Trophoblast cell (in vitro differentiated cells and primary cell): Measurements from ENCODE around the gene XPR1.
A peak's percentile ranks its signal among the peaks of the same experiment; 100 is the strongest.
"Not testable (repeated sequence)": the region's sequence is repeated elsewhere in the genome, so short reads cannot be mapped to it uniquely, and the experiment has no call there.

Source experiments
- DNase-seq, 2 donors: peaks; one replicate each; pipeline ENCODE4 v3.0.0-alpha.2; 2016
- H2AFZ ChIP-seq: 2 replicates; pipeline ENCODE4 v1.6.1; 2013; ENCODE audit warnings: low read length, moderate library complexity, mild to moderate bottlenecking; ENCODE audit not compliant: insufficient read depth, poor library complexity
- H2AK5ac ChIP-seq: 2 replicates; pipeline ENCODE4 v1.6.1; 2013; ENCODE audit warnings: mild to moderate bottlenecking, low read length
- H2BK120ac ChIP-seq: 2 replicates; pipeline ENCODE4 v1.6.1; 2013; ENCODE audit warnings: low read length, mild to moderate bottlenecking, moderate library complexity; ENCODE audit not compliant: insufficient read depth, poor library complexity
- H2BK12ac ChIP-seq: 2 replicates; pipeline ENCODE4 v1.6.1; 2013; ENCODE audit warnings: mild to moderate bottlenecking, low read length, moderate library complexity
- H2BK5ac ChIP-seq: 2 replicates; pipeline ENCODE4 v1.6.1; 2013; ENCODE audit warnings: low read length, low read depth, moderate library complexity, mild to moderate bottlenecking; ENCODE audit not compliant: poor library complexity
- H3K14ac ChIP-seq: 2 replicates; pipeline ENCODE4 v1.6.1; 2013; ENCODE audit warnings: mild to moderate bottlenecking, low read length
- H3K18ac ChIP-seq: 2 replicates; pipeline ENCODE4 v1.6.1; 2013; ENCODE audit warnings: mild to moderate bottlenecking, low read length
- H3K23ac ChIP-seq: 2 replicates; pipeline ENCODE4 v1.6.1; 2013; ENCODE audit warnings: low read length
- H3K27ac ChIP-seq: 2 replicates; pipeline ENCODE4 v1.5.1; 2013; ENCODE audit warnings: low read depth, mild to moderate bottlenecking, inconsistent platforms, low read length, moderate library complexity
- H3K27me3 ChIP-seq: 2 replicates; pipeline ENCODE4 v1.6.1; 2013; ENCODE audit warnings: inconsistent platforms, mild to moderate bottlenecking, low read length, moderate library complexity; ENCODE audit not compliant: insufficient read depth
- H3K36me3 ChIP-seq, 2 experiments: 1 replicate in 1 of 2; 2 replicates in 1 of 2; pipeline ENCODE4 v1.6.1; 2013; ENCODE audit warnings: low read length in 2 of 2, mild to moderate bottlenecking in 2 of 2, moderate library complexity in 1 of 2; ENCODE audit not compliant: insufficient read depth in 2 of 2, control insufficient read depth in 1 of 2
- H3K4ac ChIP-seq: 2 replicates; pipeline ENCODE4 v1.6.1; 2013; ENCODE audit warnings: low read depth, mild to moderate bottlenecking, low read length, moderate library complexity
- H3K4me1 ChIP-seq, 2 experiments: 1 replicate in 1 of 2; 2 replicates in 1 of 2; pipeline ENCODE4 v1.6.1; 2013; ENCODE audit warnings: low read length in 2 of 2, mild to moderate bottlenecking in 2 of 2, moderate library complexity in 1 of 2; ENCODE audit not compliant: insufficient read depth in 2 of 2, control insufficient read depth in 1 of 2
- H3K4me2 ChIP-seq: 2 replicates; pipeline ENCODE4 v1.6.1; 2013; ENCODE audit warnings: inconsistent platforms, mild to moderate bottlenecking, low read length, moderate library complexity
- H3K4me3 ChIP-seq: 2 replicates; pipeline ENCODE4 v1.5.1; 2013; ENCODE audit warnings: mild to moderate bottlenecking, low read depth, low read length, inconsistent platforms
- H3K79me1 ChIP-seq: one replicate; pipeline ENCODE4 v1.6.1; 2013; ENCODE audit warnings: low read length
- H3K79me2 ChIP-seq: 2 replicates; pipeline ENCODE4 v1.6.1; 2013; ENCODE audit warnings: low read length, mild to moderate bottlenecking; ENCODE audit not compliant: control insufficient read depth, insufficient read depth, poor library complexity
- H3K9ac ChIP-seq: 2 replicates; pipeline ENCODE4 v1.6.1; 2013; ENCODE audit warnings: mild to moderate bottlenecking, low read length
- H3K9me3 ChIP-seq: 2 replicates; pipeline ENCODE4 v1.6.1; 2013; ENCODE audit warnings: low read depth, mild to moderate bottlenecking, control low read depth, inconsistent platforms, low read length; ENCODE audit not compliant: insufficient read depth
- H4K12ac ChIP-seq: 2 replicates; pipeline ENCODE4 v1.6.1; 2013; ENCODE audit warnings: low read depth, mild to moderate bottlenecking, low read length, moderate library complexity
- H4K8ac ChIP-seq: 2 replicates; pipeline ENCODE4 v1.6.1; 2013; ENCODE audit warnings: low read depth, mild to moderate bottlenecking, low read length, moderate library complexity
- H4K91ac ChIP-seq: one replicate; pipeline ENCODE4 v1.6.1; 2013; ENCODE audit warnings: low read depth, mild to moderate bottlenecking, low read length, moderate library complexity
- WGBS: extraction: QIAGEN DNeasy Blood & Tissue Kit; methylation state at CpG from one replicate; pipeline ENCODE4 v1.1.7; 2013; ENCODE audit warnings: missing lambda C conversion rate; ENCODE audit not compliant: insufficient read length, insufficient coverage; ENCODE audit errors: extremely low coverage; 5-methylcytosine and 5-hydroxymethylcytosine counted together

XPR1 gene

GRCh38 chr1:180854001-180854400, 222.2 kb downstream of the XPR1 start:
- Histone ChIP-seq H2AFZ (no peak overlapping the region), H3K4me2 (peak overlapping the region; percentile 43), H3K14ac (no peak overlapping the region), H4K12ac (no peak overlapping the region), H3K9me3 (no peaks in the 10 kb centered on the region), H3K27ac (peak overlapping the region; percentile 27), H3K23ac (no peak overlapping the region), H3K79me2 (no peaks in the 10 kb centered on the region), H3K4me1 (peaks cover 0 to 2% of the 10 kb centered on the region in 2 experiments), H2AK5ac (no peak overlapping the region), H3K4me3 (no peak overlapping the region), H4K8ac (no peak overlapping the region), H3K79me1 (no peaks in the 10 kb centered on the region), H3K27me3 (no peaks in the 10 kb centered on the region), H3K4ac (no peak overlapping the region), H3K36me3 (no peaks in the 10 kb centered on the region), H2BK5ac (no peak overlapping the region), H2BK12ac (no peak overlapping the region), H2BK120ac (no peak overlapping the region), H4K91ac (no peak overlapping the region), H3K9ac (no peak overlapping the region), H3K18ac (no peak overlapping the region)
- DNase-seq, result no peak
- no CpG with 5 or more reads among the region's 2 CpGs for WGBS

- H2BK120ac ChIP-seq, result no peak overlapping the region
- H2AFZ ChIP-seq, result no peak overlapping the region
- no peak overlapping the region for H4K8ac ChIP-seq
- H3K27me3 ChIP-seq, result no peaks in the 10 kb centered on the region
- no peak overlapping the region for H2AK5ac ChIP-seq
- H3K36me3 ChIP-seq, result no peaks in the 10 kb centered on the region
- H3K23ac ChIP-seq, result no peak overlapping the region
- H3K9me3 ChIP-seq, result no peaks in the 10 kb centered on the region
- peak in 1 of 2 donors; percentile 35 for DNase-seq
- peaks cover 0 to 2% of the 10 kb centered on the region in 2 experiments for H3K4me1 ChIP-seq
- no peak overlapping the region for H4K91ac ChIP-seq
- H3K4me2 ChIP-seq, result peak overlapping the region; percentile 43
- no CpG with 5 or more reads among the region's 5 CpGs for WGBS
- no peaks in the 10 kb centered on the region for H3K79me1 ChIP-seq
- no peak overlapping the region for H3K18ac ChIP-seq
- no peak overlapping the region for H3K4ac ChIP-seq
- H4K12ac ChIP-seq, result no peak overlapping the region
- H3K9ac ChIP-seq, result no peak overlapping the region
- no peak overlapping the region for H3K14ac ChIP-seq
- H2BK5ac ChIP-seq, result no peak overlapping the region
- peak overlapping the region; percentile 27 for H3K27ac ChIP-seq
- H3K79me2 ChIP-seq, result no peaks in the 10 kb centered on the region
- H3K4me3 ChIP-seq, result no peak overlapping the region
- no peak overlapping the region for H2BK12ac ChIP-seq
These were observed 222.6 kb downstream of the XPR1 start for GRCh38 chr1:180854456-180854855.

- not testable (repeated sequence) for H2BK5ac ChIP-seq, H3K4me1 ChIP-seq, H4K8ac ChIP-seq, H3K36me3 ChIP-seq, H3K27me3 ChIP-seq, H3K79me2 ChIP-seq, H3K79me1 ChIP-seq, H3K9ac ChIP-seq, H3K23ac ChIP-seq, H3K4ac ChIP-seq, H2AK5ac ChIP-seq, H3K4me2 ChIP-seq, H3K9me3 ChIP-seq, H2BK120ac ChIP-seq, H3K4me3 ChIP-seq, H2AFZ ChIP-seq, H4K91ac ChIP-seq, H3K27ac ChIP-seq, H3K14ac ChIP-seq, H2BK12ac ChIP-seq, H4K12ac ChIP-seq, H3K18ac ChIP-seq
- DNase-seq, result peak in 1 of 2 donors; percentile 34
- WGBS, result no CpG with 5 or more reads among the region's 7 CpGs
These were observed 226.3 kb downstream of the XPR1 start for GRCh38 chr1:180857947-180858725.

GRCh38 chr1:180859306-180859705, 227.5 kb downstream of the XPR1 start:
- H3K4ac ChIP-seq, result no peak overlapping the region
- no peak overlapping the region for H2BK5ac ChIP-seq
- no peaks in the 10 kb centered on the region for H3K27me3 ChIP-seq
- H3K18ac ChIP-seq, result no peak overlapping the region
- no peak overlapping the region for H2BK12ac ChIP-seq
- H3K23ac ChIP-seq, result no peak overlapping the region
- no peak overlapping the region for H4K8ac ChIP-seq
- H3K9me3 ChIP-seq, result no peaks in the 10 kb centered on the region
- no peak overlapping the region for H4K91ac ChIP-seq
- H3K4me1 ChIP-seq, result peaks cover 0 to 2% of the 10 kb centered on the region in 2 experiments
- no peak overlapping the region for H2BK120ac ChIP-seq
- H3K9ac ChIP-seq, result no peak overlapping the region
- no peak overlapping the region for H3K14ac ChIP-seq
- H2AFZ ChIP-seq, result no peak overlapping the region
- no CpG with 5 or more reads among the region's 1 CpG for WGBS
- no peaks in the 10 kb centered on the region for H3K36me3 ChIP-seq
- no peak overlapping the region for H3K4me2 ChIP-seq
- no peak overlapping the region for H3K4me3 ChIP-seq
- no peaks in the 10 kb centered on the region for H3K79me1 ChIP-seq
- H4K12ac ChIP-seq, result no peak overlapping the region
- H3K27ac ChIP-seq, result no peak overlapping the region
- H3K79me2 ChIP-seq, result no peaks in the 10 kb centered on the region
- no peak for DNase-seq
- H2AK5ac ChIP-seq, result no peak overlapping the region
